ENCODE measurements around the gene SHISA6. TPM values are rescaled to one million over a fixed set of nuclear protein-coding genes. Genes with fewer than 3 reads are reported as not detected.

SHISA6 gene
- total and polyA plus RNA-seq, 2 donors (not counting 1 experiment from before 2014, with no cell fraction given), result not detected

DNA sequence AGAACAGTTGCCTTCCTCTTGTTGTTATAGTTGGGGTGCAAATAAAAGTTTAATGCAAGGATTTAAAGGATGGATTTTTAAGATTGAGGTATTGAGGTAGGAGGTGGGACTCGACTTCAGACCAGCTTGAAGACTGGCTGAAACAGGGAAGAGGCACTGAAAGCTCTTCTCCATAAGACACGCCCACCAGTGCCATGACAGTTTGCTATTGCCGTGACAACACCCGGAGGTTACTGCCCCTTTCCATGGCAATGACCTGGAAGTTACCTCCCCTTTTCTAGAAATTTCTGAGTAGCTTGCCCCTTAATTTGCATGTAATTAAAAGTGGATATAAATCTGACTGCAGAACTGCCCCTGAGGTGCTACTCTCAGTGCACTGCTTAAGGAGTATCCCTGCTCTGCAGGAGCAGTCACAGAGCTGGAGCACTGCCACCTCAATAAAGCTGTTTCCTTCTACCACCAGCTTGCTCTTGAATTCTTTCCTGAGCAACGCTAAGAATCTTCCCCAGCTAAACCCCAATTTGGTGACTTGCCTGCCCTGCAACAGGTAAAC is 122.6 kb downstream of the SHISA6 start:
- no peak for DNase-seq (ENCODE audit: low read depth in 2 of 2)
- TF ChIP-seq, protein P1, sequence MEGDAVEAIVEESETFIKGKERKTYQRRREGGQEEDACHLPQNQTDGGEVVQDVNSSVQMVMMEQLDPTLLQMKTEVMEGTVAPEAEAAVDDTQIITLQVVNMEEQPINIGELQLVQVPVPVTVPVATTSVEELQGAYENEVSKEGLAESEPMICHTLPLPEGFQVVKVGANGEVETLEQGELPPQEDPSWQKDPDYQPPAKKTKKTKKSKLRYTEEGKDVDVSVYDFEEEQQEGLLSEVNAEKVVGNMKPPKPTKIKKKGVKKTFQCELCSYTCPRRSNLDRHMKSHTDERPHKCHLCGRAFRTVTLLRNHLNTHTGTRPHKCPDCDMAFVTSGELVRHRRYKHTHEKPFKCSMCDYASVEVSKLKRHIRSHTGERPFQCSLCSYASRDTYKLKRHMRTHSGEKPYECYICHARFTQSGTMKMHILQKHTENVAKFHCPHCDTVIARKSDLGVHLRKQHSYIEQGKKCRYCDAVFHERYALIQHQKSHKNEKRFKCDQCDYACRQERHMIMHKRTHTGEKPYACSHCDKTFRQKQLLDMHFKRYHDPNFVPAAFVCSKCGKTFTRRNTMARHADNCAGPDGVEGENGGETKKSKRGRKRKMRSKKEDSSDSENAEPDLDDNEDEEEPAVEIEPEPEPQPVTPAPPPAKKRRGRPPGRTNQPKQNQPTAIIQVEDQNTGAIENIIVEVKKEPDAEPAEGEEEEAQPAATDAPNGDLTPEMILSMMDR (conservative IDR thresholded peaks at IDR 0.05 in 1 of 2, IDR thresholded peaks at IDR 0.05 in 1 of 2; ENCODE audit: low read depth in 1 of 2, low read length in 2 of 2), result no peak
- no peak for TF ChIP-seq EZH2 (IDR thresholded peaks at IDR 0.05; ENCODE audit: low read length, missing control alignments)
- Histone ChIP-seq H3K27me3 (ENCODE audit: control insufficient read depth, insufficient read depth, low read length) (no peaks in the 10 kb centered on the region), H3K9ac (ENCODE audit: insufficient read depth, low read length) (no peak overlapping the region), H3K4me3 (replicated peaks in 1 of 4; ENCODE audit: control extremely low read depth in 1 of 4, insufficient read depth in 1 of 4, low read depth in 3 of 4, low read length in 4 of 4) (no peak overlapping the region), H3K79me2 (ENCODE audit: control insufficient read depth, insufficient read depth, low read length) (no peaks in the 10 kb centered on the region), H3K27ac (ENCODE audit: insufficient read depth, low read length) (no peak overlapping the region), H3K36me3 (ENCODE audit: control insufficient read depth, insufficient read depth, low read length) (no peaks in the 10 kb centered on the region), H4K20me1 (ENCODE audit: control insufficient read depth, extremely low read depth, insufficient read depth, low read length) (no peaks in the 10 kb centered on the region), H3K4me2 (ENCODE audit: extremely low read depth, insufficient read depth, low read length) (no peak overlapping the region), H3K9me3 (ENCODE audit: control insufficient read depth, insufficient read depth, low read depth, low read length) (no peaks in the 10 kb centered on the region), H2AFZ (ENCODE audit: low read length) (no peak overlapping the region), H3K4me1 (ENCODE audit: control insufficient read depth, extremely low read depth, insufficient read depth, low read length) (no peaks in the 10 kb centered on the region)

DNA sequence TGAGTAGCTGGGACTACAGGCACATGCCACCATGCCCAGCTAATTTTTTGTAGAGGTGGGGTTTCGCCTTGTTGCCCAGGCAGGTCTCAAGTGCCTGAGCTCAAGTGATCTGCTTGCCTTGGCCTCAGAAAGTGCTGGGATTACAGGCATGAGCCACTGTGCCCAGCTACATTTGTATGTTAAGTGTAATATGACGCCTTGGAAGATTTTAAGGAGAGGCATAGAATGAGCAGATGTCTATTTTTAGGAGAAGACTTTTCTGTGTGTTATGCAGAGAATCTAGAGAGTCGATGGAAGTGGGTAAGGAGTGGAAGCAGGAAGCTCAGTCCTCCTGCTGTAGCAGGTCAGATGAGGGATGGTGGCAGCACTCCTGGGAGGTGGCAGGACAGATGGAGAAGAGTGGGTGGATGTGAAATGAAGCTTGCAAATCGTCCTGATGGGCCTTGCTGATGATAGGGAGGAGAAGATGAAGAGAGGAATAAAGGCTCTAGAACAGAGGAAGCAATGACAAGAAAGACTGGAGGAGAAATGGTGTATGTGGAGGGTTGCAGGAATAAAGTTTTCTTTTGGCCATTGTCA is 125.3 kb downstream of the SHISA6 start:
- DNase-seq (ENCODE audit: low read depth in 2 of 2), result no peak
- TF ChIP-seq EZH2 (IDR thresholded peaks at IDR 0.05; ENCODE audit: low read length, missing control alignments), result no peak
- TF ChIP-seq, protein P1 (conservative IDR thresholded peaks at IDR 0.05 in 1 of 2, IDR thresholded peaks at IDR 0.05 in 1 of 2; ENCODE audit: low read depth in 1 of 2, low read length in 2 of 2), result no peak
- no peak overlapping the region for H3K27ac ChIP-seq (ENCODE audit: insufficient read depth, low read length)

DNA sequence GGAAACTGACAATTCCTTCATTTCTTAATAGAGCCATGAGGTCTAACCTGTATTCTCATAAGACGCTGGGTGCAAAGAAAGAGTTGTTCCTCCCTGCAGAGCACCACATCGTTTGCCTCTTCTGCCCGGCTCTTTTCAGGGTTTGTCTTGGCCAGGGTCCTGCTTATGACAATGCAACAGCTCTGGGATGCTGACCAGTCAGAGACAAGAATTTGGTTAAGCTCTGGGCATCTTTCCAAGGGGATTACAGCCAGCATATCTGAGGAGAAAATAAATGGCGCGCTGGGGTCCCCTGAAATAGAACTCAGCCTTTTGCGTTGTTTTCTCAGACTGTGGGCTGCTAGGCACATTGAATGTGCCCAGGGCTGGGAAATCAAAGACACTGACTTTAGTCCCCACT is 128.6 kb downstream of the SHISA6 start:
- no peaks in the 10 kb centered on the region for H3K27me3 ChIP-seq (ENCODE audit: control insufficient read depth, insufficient read depth, low read length)
- H3K36me3 ChIP-seq (ENCODE audit: control insufficient read depth, insufficient read depth, low read length), result no peaks in the 10 kb centered on the region
- DNase-seq (ENCODE audit: low read depth in 2 of 2), result no peak
- H3K4me2 ChIP-seq (ENCODE audit: extremely low read depth, insufficient read depth, low read length), result no peak overlapping the region
- no peak overlapping the region for H3K27ac ChIP-seq (ENCODE audit: insufficient read depth, low read length)
- H3K79me2 ChIP-seq (ENCODE audit: control insufficient read depth, insufficient read depth, low read length), result no peaks in the 10 kb centered on the region
- H3K9me3 ChIP-seq (ENCODE audit: control insufficient read depth, insufficient read depth, low read depth, low read length), result no peaks in the 10 kb centered on the region
- H2AFZ ChIP-seq (ENCODE audit: low read length), result no peak overlapping the region
- no peaks in the 10 kb centered on the region for H4K20me1 ChIP-seq (ENCODE audit: control insufficient read depth, extremely low read depth, insufficient read depth, low read length)
- no peaks in the 10 kb centered on the region for H3K4me1 ChIP-seq (ENCODE audit: control insufficient read depth, extremely low read depth, insufficient read depth, low read length)
- H3K4me3 ChIP-seq (replicated peaks in 1 of 4; ENCODE audit: control extremely low read depth in 1 of 4, insufficient read depth in 1 of 4, low read depth in 3 of 4, low read length in 4 of 4), result no peak overlapping the region
- no peak for TF ChIP-seq EZH2 (IDR thresholded peaks at IDR 0.05; ENCODE audit: low read length, missing control alignments)
- TF ChIP-seq, protein P1 (conservative IDR thresholded peaks at IDR 0.05 in 1 of 2, IDR thresholded peaks at IDR 0.05 in 1 of 2; ENCODE audit: low read depth in 1 of 2, low read length in 2 of 2), result no peak
- H3K9ac ChIP-seq (ENCODE audit: insufficient read depth, low read length), result no peak overlapping the region

More for the DNA sequence above, 125.3 kb downstream of the SHISA6 start:
- no peak overlapping the region for H3K4me3 ChIP-seq (replicated peaks in 1 of 4; ENCODE audit: control extremely low read depth in 1 of 4, insufficient read depth in 1 of 4, low read depth in 3 of 4, low read length in 4 of 4)
- no peak overlapping the region for H2AFZ ChIP-seq (ENCODE audit: low read length)
- no peak overlapping the region for H3K9ac ChIP-seq (ENCODE audit: insufficient read depth, low read length)
- no peaks in the 10 kb centered on the region for H4K20me1 ChIP-seq (ENCODE audit: control insufficient read depth, extremely low read depth, insufficient read depth, low read length)
- no peaks in the 10 kb centered on the region for H3K36me3 ChIP-seq (ENCODE audit: control insufficient read depth, insufficient read depth, low read length)
- no peak overlapping the region for H3K4me2 ChIP-seq (ENCODE audit: extremely low read depth, insufficient read depth, low read length)
- H3K9me3 ChIP-seq (ENCODE audit: control insufficient read depth, insufficient read depth, low read depth, low read length), result no peaks in the 10 kb centered on the region
- no peaks in the 10 kb centered on the region for H3K4me1 ChIP-seq (ENCODE audit: control insufficient read depth, extremely low read depth, insufficient read depth, low read length)
- H3K27me3 ChIP-seq (ENCODE audit: control insufficient read depth, insufficient read depth, low read length), result no peaks in the 10 kb centered on the region
- H3K79me2 ChIP-seq (ENCODE audit: control insufficient read depth, insufficient read depth, low read length), result no peaks in the 10 kb centered on the region

All from fibroblast of lung (primary cell).